NCI-H2029 treated with DMSO at 0.1 percent for 48 hours (cell line): Measurements from ENCODE around the gene KRT82.
A peak's percentile ranks its signal among the peaks of the same experiment; 100 is the strongest.

Experiments
- DNase-seq: peaks from one replicate; lab custom pipeline; 2025; lab: John Stamatoyannopoulos, UW

Gene KRT82

DNA sequence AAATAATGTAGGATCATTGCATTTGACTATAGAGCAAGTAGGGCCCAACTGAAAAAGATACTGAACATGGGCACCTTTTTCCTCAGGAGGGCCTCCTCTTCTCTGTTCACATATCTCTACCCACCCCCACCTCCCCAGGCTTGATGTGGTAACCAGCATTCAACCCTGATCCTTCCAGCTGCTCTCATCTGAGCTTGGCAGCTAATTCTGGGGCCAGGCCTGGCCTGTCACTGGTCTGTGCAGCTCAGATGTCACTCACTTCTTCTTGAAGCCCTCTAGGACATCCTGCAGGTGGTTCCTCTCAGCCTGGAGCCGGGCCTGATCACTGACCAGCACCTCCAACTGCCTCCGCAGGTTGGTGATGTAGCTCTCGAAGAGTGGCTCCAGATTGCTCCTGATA is 22.8 kb downstream of the KRT82 start:
- DNase-seq, result no peak

- no peak for DNase-seq
Observed at GRCh38 chr12:52382854-52383253, 23.3 kb downstream of the KRT82 start.

DNA sequence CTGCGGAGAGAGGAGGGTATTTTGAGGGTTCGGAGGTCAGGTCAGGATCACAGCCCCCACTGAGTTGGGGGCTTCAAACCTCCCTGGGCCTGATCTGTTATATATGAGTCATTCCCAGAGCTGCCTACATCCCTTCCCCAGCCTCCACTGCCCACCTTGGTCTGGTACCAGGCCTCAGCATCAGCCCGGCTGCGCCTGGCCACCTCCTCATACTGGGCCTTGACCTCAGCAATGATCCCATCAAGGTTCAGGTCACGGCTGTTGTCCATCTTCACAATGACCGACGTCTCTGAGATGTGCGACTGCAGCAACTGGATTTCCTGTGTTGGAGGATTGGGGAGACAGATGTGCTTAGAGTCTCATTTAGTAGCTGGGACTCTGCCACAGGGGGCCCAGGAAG is 24.9 kb downstream of the KRT82 start:
- DNase-seq, result no peak

DNA sequence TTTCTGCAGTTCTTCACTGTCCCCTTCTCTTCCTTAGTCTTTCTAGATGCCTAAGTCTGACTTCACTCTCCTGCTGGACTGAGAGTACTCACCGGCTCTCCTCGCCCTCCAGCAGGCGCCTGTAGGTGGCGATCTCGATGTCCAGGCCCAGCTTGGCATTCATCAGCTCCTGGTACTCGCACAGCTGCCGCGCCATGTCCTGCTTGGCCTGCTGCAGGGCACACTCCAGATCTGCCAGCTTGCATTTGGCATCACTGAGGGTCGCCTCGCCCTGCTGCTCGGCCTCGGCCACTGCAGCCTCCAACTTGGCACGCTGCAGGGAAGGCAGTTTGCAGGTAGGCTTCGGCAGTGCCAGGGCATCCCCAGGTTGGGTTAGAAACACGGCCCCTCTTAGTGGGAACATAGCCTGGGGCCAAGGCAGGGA is 25.9 kb downstream of the KRT82 start:
- no peak for DNase-seq

- no peak for DNase-seq
Observed at GRCh38 chr12:52379536-52379935, 26.6 kb downstream of the KRT82 start.

GRCh38 chr12:52378091-52378490 is 28.0 kb downstream of the KRT82 start:
- no peak for DNase-seq

DNA sequence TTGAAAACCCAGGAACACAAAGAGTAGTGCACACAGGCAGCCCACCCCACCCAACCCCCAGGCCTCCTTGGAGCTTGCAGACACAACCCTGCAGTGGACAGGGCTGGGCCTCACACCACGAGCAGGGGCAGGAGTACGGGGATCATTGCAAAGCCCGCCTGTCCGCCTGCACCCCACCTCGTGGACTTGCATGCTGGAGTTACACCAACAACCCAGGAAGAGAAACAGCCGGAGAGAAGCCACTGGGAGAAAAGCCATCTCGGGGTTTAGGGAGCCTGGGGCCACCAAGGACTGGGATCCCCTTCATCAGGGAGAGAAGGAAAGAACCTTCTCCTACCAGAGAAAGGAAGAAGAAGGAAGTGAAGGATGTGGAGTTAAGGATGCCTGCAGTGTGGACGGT is 28.9 kb downstream of the KRT82 start:
- no peak for DNase-seq

DNA sequence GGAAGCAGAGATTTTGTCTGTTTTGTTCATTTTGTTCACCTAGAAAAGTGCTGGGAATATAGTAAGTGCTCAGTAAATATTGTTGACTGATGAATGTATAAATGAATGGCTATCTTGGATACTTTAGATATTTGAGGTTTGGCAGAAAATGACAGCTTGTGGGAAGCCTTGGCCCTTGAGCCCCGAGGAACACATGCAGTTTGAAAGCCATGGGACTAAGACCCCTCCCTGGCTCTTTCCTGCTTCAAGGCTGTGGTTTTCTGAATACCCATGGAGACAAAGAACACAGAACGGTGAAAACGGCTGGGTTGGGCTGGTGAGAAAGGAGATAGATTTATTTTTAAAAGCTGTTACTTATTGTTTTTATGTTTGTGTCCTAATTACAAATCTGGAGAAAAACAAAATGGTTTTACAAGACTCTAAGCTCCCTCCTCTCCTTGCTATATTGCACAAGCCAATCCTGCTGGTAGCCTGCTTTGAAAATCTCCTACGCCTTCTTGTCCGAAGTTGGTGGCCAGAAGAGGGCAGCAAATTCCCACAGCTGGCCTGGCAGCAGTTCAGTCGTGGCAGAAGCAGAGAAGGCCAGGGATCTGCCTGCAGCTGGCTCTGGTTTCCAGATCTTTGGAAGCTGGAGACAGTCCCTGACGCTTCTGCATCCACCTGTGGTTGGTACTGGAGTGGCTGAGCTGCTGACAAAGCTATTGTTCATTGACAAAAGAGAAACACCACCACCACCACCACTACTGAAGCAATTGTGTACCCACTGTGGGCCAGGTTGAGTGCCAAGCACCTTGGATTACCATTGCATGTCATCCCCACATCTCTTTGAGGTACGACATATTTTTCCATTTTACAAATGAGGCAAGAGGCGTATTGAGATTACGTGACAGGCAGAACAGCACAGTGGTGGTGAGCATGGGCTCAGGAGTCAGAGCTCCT is 33.6 kb downstream of the KRT82 start:
- peak; percentile 70 for DNase-seq

DNA sequence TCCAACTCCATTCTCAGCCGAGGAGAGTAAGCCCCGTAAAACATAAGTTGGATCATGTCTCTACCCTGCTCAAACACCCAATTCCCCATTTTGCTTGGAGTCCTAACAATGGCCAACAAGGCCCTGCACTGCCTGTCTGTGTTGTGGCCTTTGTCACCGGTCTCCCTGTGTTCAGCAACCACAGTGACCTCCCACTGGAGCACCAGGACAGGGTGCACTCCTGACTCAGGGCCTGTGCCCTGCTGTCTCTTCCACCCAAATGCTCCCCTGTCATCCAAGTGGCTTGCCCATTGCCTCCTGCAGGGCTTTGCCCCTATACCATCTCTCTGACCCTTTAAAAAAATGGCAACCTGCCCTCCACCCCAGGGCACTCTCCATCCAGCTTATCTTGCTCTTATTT is 34.4 kb downstream of the KRT82 start:
- no peak for DNase-seq

GRCh38 chr12:52370926-52371608 is 35.1 kb downstream of the KRT82 start:
- DNase-seq, result no peak

DNA sequence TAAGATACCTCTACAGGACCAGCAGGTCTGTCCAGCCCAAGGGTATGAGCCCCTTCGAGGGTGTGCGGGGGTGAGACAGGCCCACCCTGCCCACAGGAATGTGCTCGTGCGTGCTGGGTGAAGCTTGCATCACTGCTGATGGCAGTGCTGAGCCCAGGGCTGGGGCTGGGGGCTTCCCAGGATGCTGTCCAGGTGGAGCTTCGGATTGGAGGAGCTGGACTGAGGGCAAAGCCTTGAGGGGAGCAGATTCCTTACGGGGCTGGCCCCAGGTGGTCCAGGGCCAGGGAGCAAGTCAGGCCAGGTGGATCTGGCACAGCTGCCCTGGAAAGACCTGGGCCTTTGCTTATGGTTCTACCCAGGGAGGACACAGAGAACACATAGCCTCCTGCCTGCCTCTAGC is 36.3 kb downstream of the KRT82 start:
- DNase-seq, result no peak

- DNase-seq, result no peak
Observed at GRCh38 chr12:52369211-52369610, 36.9 kb downstream of the KRT82 start.

DNA sequence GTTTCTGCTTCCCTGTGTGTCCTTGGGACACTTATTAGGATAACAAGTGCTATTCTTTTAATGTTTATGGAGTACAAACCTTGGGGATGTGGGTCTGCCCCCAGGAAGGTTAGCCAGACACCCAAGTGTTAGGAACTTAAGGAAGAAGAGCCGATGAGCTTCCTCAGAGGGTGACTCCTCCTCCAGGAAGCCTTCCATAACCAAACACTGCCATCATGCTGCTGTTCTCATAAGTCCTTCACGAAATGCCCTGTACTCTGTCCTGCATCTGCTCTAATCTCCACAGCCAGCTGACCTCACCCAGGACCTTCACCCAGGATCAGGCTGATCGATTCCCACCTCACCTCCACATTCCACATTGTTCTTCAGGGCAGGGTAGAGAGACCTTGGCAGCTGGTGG is 37.6 kb downstream of the KRT82 start:
- DNase-seq, result no peak

- DNase-seq, result no peak
Observed at GRCh38 chr12:52367876-52368275, 38.3 kb downstream of the KRT82 start.

GRCh38 chr12:52366738-52367485 is 39.2 kb downstream of the KRT82 start, which contains the start of gene KRT85:
Gene KRT85 (minus strand): TSS chr12:52367481. CDS start chr12:52367405, 76 bp downstream.
- DNase-seq, result no peak

DNA sequence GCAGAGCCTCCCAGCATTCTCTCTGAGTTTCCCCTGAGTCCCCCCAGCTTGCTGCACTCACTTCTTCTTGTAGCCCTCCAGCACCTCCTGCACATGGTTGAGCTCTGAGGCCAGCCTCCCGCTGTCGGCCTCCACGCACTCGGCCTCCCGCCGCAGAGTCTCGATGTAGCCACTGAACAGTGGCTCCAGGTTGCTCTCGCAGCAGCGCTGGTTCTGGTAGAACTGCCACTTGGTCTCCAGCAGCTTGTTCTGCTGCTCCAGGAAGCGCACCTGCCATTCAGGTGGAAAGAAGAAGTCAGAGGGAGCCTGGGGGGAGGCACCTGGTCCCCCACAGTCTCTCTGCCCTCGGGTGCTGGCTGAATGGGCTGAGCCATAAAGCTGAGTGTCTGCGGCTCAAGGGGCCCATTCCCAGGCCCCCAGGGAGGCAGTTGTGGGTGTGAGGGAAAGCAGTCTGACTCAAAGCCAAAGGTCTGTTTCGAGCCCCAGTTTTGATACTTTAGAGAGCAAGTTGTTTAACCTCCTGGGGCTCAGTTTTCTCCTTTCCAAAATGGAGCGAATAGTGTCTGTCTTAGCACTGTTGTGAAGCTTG is 41.1 kb downstream of the KRT82 start:
- no peak for DNase-seq

DNA sequence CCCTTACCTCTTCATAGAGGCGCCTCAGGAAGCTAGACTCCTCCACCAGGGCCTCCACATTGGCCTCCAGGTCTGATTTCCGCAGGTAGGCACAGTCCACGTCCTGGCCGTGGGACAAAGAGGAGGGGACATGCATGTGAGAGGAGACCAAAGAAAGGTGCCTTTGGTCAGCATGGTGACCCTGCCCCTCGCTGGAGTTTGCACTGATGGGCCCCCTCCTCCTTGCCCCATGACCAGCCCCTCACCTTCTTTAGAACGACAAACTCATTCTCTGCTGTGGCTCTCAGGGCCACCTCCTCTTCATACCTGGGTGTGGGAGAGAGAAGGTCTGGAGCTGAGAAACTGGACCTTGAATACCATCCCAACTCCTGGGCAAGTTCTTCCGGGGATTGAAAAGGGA is 42.1 kb downstream of the KRT82 start:
- DNase-seq, result no peak

DNA sequence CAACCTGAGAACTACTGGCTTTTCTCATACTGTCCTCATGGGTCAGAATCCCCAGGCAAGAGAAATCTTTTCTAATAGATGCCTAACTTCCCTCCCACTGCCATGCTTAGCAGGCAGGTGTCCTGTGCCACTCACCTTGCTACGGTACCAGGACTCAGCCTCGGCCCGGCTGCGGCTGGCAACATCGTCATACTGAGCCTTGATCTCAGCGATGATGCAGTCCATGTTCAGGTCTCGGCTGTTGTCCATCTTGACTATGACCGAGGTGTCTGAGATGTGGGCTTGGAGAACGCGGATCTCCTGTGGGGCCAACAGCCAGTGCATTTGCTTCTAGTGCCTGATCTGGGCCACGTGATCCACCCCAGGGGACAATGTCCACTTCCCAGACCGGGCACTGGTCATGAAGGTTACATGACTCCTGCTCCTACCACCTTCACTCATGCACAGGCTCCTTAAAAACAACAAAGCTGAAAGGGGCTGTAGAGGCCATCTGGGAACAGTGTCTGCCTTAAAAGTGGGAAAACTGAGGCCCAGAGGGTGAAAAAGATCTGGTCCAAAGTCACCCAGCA is 42.9 kb downstream of the KRT82 start:
- DNase-seq, result no peak

DNA sequence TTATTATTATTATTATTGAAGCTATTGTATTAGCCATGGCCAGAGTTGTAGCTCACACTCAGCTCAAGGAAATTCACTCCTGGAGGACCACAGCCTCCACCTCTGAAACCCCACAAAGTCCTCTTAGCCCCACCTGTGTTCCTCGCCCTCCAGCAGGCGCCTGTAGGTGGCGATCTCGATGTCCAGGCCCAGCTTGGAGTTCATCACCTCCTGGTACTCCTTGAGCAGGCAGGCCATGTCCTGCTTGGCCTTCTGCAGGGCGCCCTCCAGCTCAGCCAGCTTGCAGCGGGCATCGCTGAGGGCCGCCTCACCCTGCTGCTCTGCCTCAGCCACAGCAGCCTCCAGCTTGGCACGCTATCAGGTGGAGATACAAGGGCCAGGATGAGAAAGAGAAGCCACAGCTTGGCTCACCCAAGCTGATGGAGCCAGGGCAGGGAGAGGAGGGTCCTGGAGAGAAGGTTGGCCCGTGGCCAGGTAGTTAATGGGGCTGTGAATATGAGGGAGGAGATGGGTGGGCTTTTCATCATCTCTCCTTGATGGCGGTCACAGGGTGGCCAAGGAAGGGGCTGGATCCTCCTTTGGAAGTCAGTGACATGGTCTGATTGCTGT is 43.9 kb downstream of the KRT82 start:
- no peak for DNase-seq

GRCh38 chr12:52361553-52361952 is 44.6 kb downstream of the KRT82 start:
- no peak for DNase-seq

DNA sequence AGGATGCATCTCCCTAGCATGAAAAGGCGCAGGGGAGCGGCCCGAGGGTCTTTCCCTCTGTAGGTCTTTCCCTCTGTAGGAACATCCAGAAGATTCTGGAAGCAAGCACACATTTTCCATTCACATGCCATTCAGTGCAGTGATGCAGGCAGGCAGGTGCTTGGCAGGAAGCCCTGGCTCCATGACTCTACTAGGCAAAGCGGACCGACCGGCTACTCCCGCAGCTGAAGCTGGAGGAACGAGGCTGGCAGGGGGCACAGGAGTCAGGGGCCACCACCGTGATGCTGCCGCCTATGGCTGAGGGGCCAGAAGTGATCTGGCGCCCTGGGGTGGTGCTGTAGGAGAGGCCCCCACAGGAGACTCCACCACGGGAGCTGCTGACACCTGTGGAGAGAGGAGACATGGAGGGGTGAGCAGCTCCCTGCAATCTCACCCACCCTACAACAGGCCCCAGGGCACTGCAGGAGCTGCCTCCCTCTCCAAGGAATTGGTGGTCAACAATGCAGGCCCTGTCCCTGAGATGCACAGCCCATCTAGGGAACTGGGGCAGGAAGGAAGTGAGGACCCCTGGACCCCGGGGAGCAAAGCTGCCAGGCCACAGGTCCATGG is 45.4 kb downstream of the KRT82 start:
- no peak for DNase-seq
